ENCODE measurements around the gene RALGAPA1.
"Not testable (repeated sequence)": the region's sequence is repeated elsewhere in the genome, so short reads cannot be mapped to it uniquely, and the experiment has no call there.

Gene RALGAPA1

DNA sequence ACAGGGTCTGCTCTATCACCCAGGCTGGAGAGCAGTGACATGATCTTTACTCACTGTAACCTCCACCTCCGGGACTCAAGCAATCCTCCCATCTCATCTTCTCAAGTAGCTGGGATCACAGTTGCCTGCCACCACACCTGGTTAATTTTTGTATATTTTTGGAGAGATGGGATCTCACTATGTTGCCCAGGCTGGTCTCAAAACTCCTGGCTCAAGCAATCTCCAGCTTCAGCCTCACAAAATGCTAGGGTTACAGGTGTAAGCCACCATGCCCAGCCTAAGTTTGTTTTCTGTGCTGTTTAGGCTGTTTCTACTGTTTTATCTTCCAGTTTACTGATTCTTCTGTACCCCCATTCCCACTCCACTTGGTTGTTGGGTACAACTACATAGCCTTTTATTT is 208.8 kb downstream of the RALGAPA1 start:
- H3K79me2 ChIP-seq (ENCODE audit: insufficient read depth, low read length) = no peaks in the 10 kb centered on the region

DNA sequence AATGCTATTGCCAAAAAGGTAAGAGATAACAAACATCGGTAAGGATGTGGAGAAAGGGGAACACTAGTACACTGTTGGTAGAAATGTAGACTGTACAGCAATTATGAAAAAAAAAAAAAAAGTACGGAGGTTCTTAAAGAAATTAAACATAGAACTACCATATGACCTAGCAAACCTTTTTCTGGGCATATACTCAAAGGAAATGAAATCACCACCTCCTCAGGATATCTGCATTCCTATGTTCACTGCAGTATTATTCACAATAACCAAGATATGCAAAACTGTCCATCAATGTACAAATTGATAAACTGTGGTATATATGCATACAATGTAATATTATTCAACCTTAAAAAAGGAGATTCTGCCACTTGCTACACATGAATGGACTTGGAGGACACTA is 214.5 kb downstream of the RALGAPA1 start:
- Histone ChIP-seq H3K9ac (ENCODE audit: low read length) (no peak overlapping the region), H3K27ac (ENCODE audit: low read depth, low read length, poor library complexity, severe bottlenecking) (no peak overlapping the region), H3K4me2 (ENCODE audit: low read length) (no peak overlapping the region), H2AFZ (ENCODE audit: low read length) (no peak overlapping the region), H3K9me2 (ENCODE audit: low read depth, low read length) (no peaks in the 10 kb centered on the region), H3K9me3 (ENCODE audit: low read length) (no peaks in the 10 kb centered on the region), H3K36me3 (ENCODE audit: insufficient read depth, low read length) (peaks cover 7% of the 10 kb centered on the region; the same call in 1 of the 2 replicates), H4K20me1 (ENCODE audit: insufficient read depth, low read length) (no peaks in the 10 kb centered on the region), H3K4me1 (ENCODE audit: insufficient read depth, low read length, severe bottlenecking) (no peaks in the 10 kb centered on the region), H3K79me2 (ENCODE audit: insufficient read depth, low read length) (no peaks in the 10 kb centered on the region), H3K27me3 (ENCODE audit: insufficient read depth, low read length) (no peaks in the 10 kb centered on the region), H3F3A (ENCODE audit: insufficient read depth, low read length) (no peaks in the 10 kb centered on the region), H3K4me3 (ENCODE audit: low read depth, low read length, poor library complexity, severe bottlenecking) (no peak overlapping the region)
- TF ChIP-seq, protein P1, sequence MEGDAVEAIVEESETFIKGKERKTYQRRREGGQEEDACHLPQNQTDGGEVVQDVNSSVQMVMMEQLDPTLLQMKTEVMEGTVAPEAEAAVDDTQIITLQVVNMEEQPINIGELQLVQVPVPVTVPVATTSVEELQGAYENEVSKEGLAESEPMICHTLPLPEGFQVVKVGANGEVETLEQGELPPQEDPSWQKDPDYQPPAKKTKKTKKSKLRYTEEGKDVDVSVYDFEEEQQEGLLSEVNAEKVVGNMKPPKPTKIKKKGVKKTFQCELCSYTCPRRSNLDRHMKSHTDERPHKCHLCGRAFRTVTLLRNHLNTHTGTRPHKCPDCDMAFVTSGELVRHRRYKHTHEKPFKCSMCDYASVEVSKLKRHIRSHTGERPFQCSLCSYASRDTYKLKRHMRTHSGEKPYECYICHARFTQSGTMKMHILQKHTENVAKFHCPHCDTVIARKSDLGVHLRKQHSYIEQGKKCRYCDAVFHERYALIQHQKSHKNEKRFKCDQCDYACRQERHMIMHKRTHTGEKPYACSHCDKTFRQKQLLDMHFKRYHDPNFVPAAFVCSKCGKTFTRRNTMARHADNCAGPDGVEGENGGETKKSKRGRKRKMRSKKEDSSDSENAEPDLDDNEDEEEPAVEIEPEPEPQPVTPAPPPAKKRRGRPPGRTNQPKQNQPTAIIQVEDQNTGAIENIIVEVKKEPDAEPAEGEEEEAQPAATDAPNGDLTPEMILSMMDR (IDR thresholded peaks at IDR 0.05; ENCODE audit: low read length) = no peak
- TF ChIP-seq EZH2 (IDR thresholded peaks at IDR 0.05; ENCODE audit: borderline replicate concordance, low read length) = no peak

More for the DNA sequence above, 208.8 kb downstream of the RALGAPA1 start:
- no peaks in the 10 kb centered on the region for H3K9me2 ChIP-seq (ENCODE audit: low read depth, low read length)
- no peaks in the 10 kb centered on the region for H3K27me3 ChIP-seq (ENCODE audit: insufficient read depth, low read length)
- no peaks in the 10 kb centered on the region for H4K20me1 ChIP-seq (ENCODE audit: insufficient read depth, low read length)
- TF ChIP-seq EZH2 (IDR thresholded peaks at IDR 0.05; ENCODE audit: borderline replicate concordance, low read length) = no peak
- TF ChIP-seq, protein P1 (IDR thresholded peaks at IDR 0.05; ENCODE audit: low read length) = no peak
- H3K27ac ChIP-seq (ENCODE audit: low read depth, low read length, poor library complexity, severe bottlenecking) = no peak overlapping the region
- H3K36me3 ChIP-seq (ENCODE audit: insufficient read depth, low read length) = peaks cover 11% of the 10 kb centered on the region
- H2AFZ ChIP-seq (ENCODE audit: low read length) = no peak overlapping the region
- no peaks in the 10 kb centered on the region for H3K4me1 ChIP-seq (ENCODE audit: insufficient read depth, low read length, severe bottlenecking)
- H3K9ac ChIP-seq (ENCODE audit: low read length) = no peak overlapping the region
- no peaks in the 10 kb centered on the region for H3K9me3 ChIP-seq (ENCODE audit: low read length)
- H3F3A ChIP-seq (ENCODE audit: insufficient read depth, low read length) = no peaks in the 10 kb centered on the region
- no peak overlapping the region for H3K4me2 ChIP-seq (ENCODE audit: low read length)
- H3K4me3 ChIP-seq (ENCODE audit: low read depth, low read length, poor library complexity, severe bottlenecking) = no peak overlapping the region

DNA sequence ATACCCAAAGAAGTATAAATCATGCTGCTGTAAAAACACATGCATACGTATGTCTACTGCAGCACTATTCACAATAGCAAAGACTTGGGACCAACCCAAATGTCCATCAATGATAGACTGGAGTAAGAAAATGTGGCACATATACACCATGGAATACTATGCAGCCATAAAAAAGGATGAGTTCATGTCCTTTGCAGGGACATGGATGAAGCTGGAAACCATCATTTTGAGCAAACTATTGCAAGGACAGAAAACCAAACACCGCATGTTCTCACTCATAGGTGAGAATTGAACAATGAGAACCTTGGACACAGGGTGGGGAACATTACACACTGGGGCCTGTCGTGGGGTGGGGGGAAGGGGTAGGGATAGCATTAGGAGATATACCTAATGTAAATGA is 221.7 kb downstream of the RALGAPA1 start:
- not testable (repeated sequence) for H3K4me2 ChIP-seq (ENCODE audit: low read length); H3K9me2 ChIP-seq (ENCODE audit: low read depth, low read length); H3K9ac ChIP-seq (ENCODE audit: low read length); H3K27me3 ChIP-seq (ENCODE audit: insufficient read depth, low read length); H3K36me3 ChIP-seq (ENCODE audit: insufficient read depth, low read length); H3K4me3 ChIP-seq (ENCODE audit: low read depth, low read length, poor library complexity, severe bottlenecking); H4K20me1 ChIP-seq (ENCODE audit: insufficient read depth, low read length); H3K9me3 ChIP-seq (ENCODE audit: low read length); H3F3A ChIP-seq (ENCODE audit: insufficient read depth, low read length); H3K79me2 ChIP-seq (ENCODE audit: insufficient read depth, low read length); H3K27ac ChIP-seq (ENCODE audit: low read depth, low read length, poor library complexity, severe bottlenecking); H3K4me1 ChIP-seq (ENCODE audit: insufficient read depth, low read length, severe bottlenecking); H2AFZ ChIP-seq (ENCODE audit: low read length)

DNA sequence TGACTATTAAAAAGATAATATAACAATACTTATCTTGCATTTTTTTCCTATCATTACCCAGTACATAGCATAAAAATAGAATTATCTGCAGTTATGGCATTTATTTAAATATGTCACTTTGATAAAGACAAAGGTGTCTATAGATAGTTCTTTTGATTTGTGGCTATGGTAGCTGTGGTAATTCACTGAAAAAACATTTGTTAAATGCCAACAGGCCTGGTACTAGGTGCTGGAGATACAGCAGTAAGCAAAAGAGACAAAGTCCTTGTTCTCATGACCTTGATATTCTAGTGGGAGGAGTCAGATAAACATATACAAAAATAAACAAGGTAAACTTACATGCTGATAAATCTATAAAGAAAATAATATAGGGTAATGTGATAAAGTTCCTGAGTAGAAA is 230.5 kb downstream of the RALGAPA1 start:
- H3K79me2 ChIP-seq (ENCODE audit: insufficient read depth, low read length) = no peaks in the 10 kb centered on the region
- H3K4me3 ChIP-seq (ENCODE audit: low read depth, low read length, poor library complexity, severe bottlenecking) = no peak overlapping the region
- H3K4me2 ChIP-seq (ENCODE audit: low read length) = no peak overlapping the region
- H3K9me3 ChIP-seq (ENCODE audit: low read length) = no peaks in the 10 kb centered on the region
- H3K9ac ChIP-seq (ENCODE audit: low read length) = no peak overlapping the region
- no peaks in the 10 kb centered on the region for H3K27me3 ChIP-seq (ENCODE audit: insufficient read depth, low read length)
- H3K27ac ChIP-seq (ENCODE audit: low read depth, low read length, poor library complexity, severe bottlenecking) = no peak overlapping the region
- no peaks in the 10 kb centered on the region for H3K4me1 ChIP-seq (ENCODE audit: insufficient read depth, low read length, severe bottlenecking)
- no peak for TF ChIP-seq EZH2 (IDR thresholded peaks at IDR 0.05; ENCODE audit: borderline replicate concordance, low read length)
- TF ChIP-seq, protein P1 (IDR thresholded peaks at IDR 0.05; ENCODE audit: low read length) = no peak
- no peaks in the 10 kb centered on the region for H3K36me3 ChIP-seq (ENCODE audit: insufficient read depth, low read length)
- H2AFZ ChIP-seq (ENCODE audit: low read length) = no peak overlapping the region
- no peaks in the 10 kb centered on the region for H3K9me2 ChIP-seq (ENCODE audit: low read depth, low read length)
- no peaks in the 10 kb centered on the region for H4K20me1 ChIP-seq (ENCODE audit: insufficient read depth, low read length)
- no peaks in the 10 kb centered on the region for H3F3A ChIP-seq (ENCODE audit: insufficient read depth, low read length)
